IgD-negative memory B cell (primary cell): ENCODE data around the gene BAX. TPM values are rescaled to one million over a fixed set of nuclear protein-coding genes. Genes with fewer than 3 reads are reported as not detected.

ENCODE experiments used
- H3K27ac Mint-ChIP-seq, 3 donors: one replicate each; pipeline ENCODE4 v1.8.0; 2020 to 2022; ENCODE audit warnings: mild to moderate bottlenecking in 3 of 3, mixed read lengths in 3 of 3, moderate library complexity in 1 of 3
- H3K27me3 Mint-ChIP-seq: one replicate; pipeline ENCODE4 v1.8.0; 2021; ENCODE audit warnings: mixed read lengths
- H3K36me3 Mint-ChIP-seq: one replicate; pipeline ENCODE4 v1.8.0; 2020; ENCODE audit warnings: mild to moderate bottlenecking, mixed read lengths
- H3K4me1 Mint-ChIP-seq, 3 donors: one replicate each; pipeline ENCODE4 v1.8.0; 2020 to 2022; ENCODE audit warnings: mixed read lengths in 3 of 3, mild to moderate bottlenecking in 1 of 3
- H3K4me3 Mint-ChIP-seq, 4 donors: one replicate each; pipeline ENCODE4 v1.8.0; 2020 to 2022; ENCODE audit warnings: mild to moderate bottlenecking in 4 of 4, mixed read lengths in 4 of 4, moderate library complexity in 3 of 4
- H3K9me3 Mint-ChIP-seq, 3 donors: one replicate each; pipeline ENCODE4 v1.8.0; 2020 to 2021; ENCODE audit warnings: mixed read lengths in 3 of 3, mild to moderate bottlenecking in 1 of 3
- polyA plus RNA-seq: library from polyadenylated mRNA; unstranded; fragments of 300-500 nt; fragmentation: Illumina TruSeq; gene quantifications from one replicate; pipeline ENCODE4 v1.2.3, GENCODE V29; 2021

Gene BAX
- polyA plus RNA-seq, 1 donor from 2014 or later, result 101 TPM

DNA sequence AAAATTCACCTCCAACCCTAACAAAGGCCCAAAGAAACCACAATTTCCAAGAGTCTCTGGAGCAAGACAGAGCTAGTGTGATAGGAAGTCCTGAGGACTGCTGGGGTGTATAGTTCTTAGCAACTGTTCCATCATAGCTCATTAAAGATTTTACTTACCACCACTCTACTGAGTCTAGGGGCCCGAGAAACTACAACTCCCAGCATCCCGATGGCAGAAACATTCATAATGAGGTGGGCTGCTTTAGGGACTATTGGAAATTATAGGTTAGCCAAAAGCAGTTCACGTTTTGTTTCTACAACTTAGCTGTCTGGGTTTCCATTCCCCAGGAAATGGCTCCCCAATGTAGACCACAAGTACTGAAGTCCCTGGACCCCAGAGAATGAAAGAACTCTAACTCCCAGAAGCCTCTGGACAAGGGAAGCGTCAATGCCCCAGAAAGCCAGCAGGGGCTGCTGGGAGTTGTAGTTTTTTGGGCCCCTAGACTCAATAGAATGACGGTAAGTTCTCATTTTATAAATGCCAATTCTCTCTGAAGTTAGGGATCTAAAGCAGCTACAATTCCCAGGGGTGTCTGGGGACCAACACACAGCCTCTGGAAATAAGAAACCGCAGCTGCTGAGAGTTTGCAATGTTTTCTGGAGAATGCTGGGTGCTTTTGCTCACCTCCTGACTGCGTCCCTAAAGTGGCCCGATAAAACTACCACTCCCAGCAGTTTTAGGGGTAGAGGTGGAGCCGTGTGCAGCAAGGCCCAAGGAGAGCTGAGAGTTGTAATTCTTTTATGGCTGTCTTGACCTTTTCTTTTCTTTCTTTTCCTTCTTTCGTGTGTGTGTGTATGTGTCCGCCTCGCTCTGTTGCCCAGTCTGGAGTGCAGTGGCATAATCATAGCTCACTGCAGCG is 21.5 kb downstream of the BAX start:
- no peaks in the 10 kb centered on the region for H3K9me3 Mint-ChIP-seq

DNA sequence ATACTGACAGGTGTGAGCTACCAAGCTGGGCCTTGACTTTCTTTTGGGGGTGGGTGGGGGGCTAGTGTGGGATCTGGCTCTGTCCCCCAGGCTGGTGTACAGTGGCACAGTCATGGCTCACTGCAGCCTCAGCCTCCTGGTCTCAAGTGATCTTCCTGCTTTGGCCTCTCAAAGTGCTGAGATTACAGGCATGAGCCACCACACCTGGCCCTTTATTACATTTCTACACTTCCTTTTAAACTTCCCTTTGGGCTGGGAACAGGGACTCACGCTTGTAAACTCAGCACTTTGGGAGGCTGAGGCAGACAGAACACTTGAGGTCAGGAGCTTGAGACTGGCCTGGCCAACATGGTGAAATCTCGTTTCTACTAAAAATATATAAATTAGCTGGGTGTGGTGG is 22.4 kb downstream of the BAX start:
- Mint-ChIP-seq H3K27ac (no peak overlapping the region), H3K4me3 (no peak overlapping the region), H3K27me3 (no peaks in the 10 kb centered on the region), H3K9me3 (no peaks in the 10 kb centered on the region), H3K36me3 (peaks cover 6% of the 10 kb centered on the region), H3K4me1 (peaks cover 0 to 6% (median 2%) of the 10 kb centered on the region in 3 donors)

More for the DNA sequence above, 21.5 kb downstream of the BAX start:
- Mint-ChIP-seq H3K27me3 (no peaks in the 10 kb centered on the region), H3K4me1 (peaks cover under 1 to 5% (median 2%) of the 10 kb centered on the region in 3 donors), H3K4me3 (no peak overlapping the region), H3K27ac (no peak overlapping the region), H3K36me3 (peaks cover 6% of the 10 kb centered on the region)

DNA sequence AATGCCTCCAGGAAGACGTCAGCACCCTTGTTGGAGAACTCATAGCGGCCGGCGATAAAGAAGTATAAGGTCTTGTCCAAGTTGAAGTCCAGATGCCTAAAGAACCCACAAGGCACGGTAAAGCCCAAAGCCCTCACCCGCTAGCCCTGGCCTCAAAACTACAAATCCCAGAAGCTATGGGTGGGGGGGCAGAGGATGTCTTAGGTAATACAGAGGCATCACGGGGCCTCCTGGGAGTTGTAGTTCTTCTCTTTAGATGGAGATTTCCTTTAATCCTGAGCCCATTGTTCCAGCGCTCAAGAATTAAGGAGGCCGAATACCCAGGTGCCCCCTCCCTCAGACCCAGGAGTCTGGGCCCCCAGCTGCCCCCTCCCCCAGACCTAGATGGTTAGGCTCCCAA is 27.6 kb downstream of the BAX start:
- no peak overlapping the region for H3K4me3 Mint-ChIP-seq
- no peaks in the 10 kb centered on the region for H3K27me3 Mint-ChIP-seq
- peaks cover 2 to 4% (median 3%) of the 10 kb centered on the region in 3 donors for H3K4me1 Mint-ChIP-seq
- H3K36me3 Mint-ChIP-seq, result peaks cover 7% of the 10 kb centered on the region
- H3K27ac Mint-ChIP-seq, result no peak overlapping the region
- no peaks in the 10 kb centered on the region for H3K9me3 Mint-ChIP-seq

- Mint-ChIP-seq H3K4me3 (peak overlapping the region in 1 of 4 donors; percentile 17), H3K27ac (no peak overlapping the region), H3K4me1 (peaks cover 4 to 9% (median 7%) of the 10 kb centered on the region in 3 donors), H3K9me3 (no peaks in the 10 kb centered on the region), H3K27me3 (peaks cover 2% of the 10 kb centered on the region), H3K36me3 (peaks cover 11% of the 10 kb centered on the region)
These were observed 31.0 kb downstream of the BAX start for GRCh38 chr19:48985711-48986110.

GRCh38 chr19:48986211-48986610 is 31.5 kb downstream of the BAX start:
- no peak overlapping the region for H3K27ac Mint-ChIP-seq
- peaks cover 11% of the 10 kb centered on the region for H3K36me3 Mint-ChIP-seq
- peaks cover 4 to 9% (median 7%) of the 10 kb centered on the region in 3 donors for H3K4me1 Mint-ChIP-seq
- no peaks in the 10 kb centered on the region for H3K9me3 Mint-ChIP-seq
- peaks cover 2% of the 10 kb centered on the region for H3K27me3 Mint-ChIP-seq
- peak overlapping the region in 1 of 4 donors; percentile 17 for H3K4me3 Mint-ChIP-seq

GRCh38 chr19:48987323-48987722 is 32.6 kb downstream of the BAX start:
- Mint-ChIP-seq H3K4me3 (no peak overlapping the region), H3K36me3 (peaks cover 11% of the 10 kb centered on the region), H3K27ac (no peak overlapping the region), H3K4me1 (peaks cover 7 to 12% (median 8%) of the 10 kb centered on the region in 3 donors), H3K27me3 (peaks cover 2% of the 10 kb centered on the region), H3K9me3 (no peaks in the 10 kb centered on the region)

- Mint-ChIP-seq H3K27ac (peak overlapping the region in 1 of 3 donors; percentile 47), H3K36me3 (peaks cover 10% of the 10 kb centered on the region), H3K9me3 (no peaks in the 10 kb centered on the region), H3K27me3 (peaks cover 2% of the 10 kb centered on the region), H3K4me3 (no peak overlapping the region), H3K4me1 (peaks cover 9 to 15% (median 14%) of the 10 kb centered on the region in 3 donors)
These were observed 33.6 kb downstream of the BAX start for GRCh38 chr19:48988286-48988685.

- H3K27me3 Mint-ChIP-seq, result peaks cover 2% of the 10 kb centered on the region
- no peak overlapping the region for H3K4me3 Mint-ChIP-seq
- H3K27ac Mint-ChIP-seq, result peak overlapping the region in 1 of 3 donors; percentile 47
- H3K36me3 Mint-ChIP-seq, result peaks cover 9% of the 10 kb centered on the region
- H3K4me1 Mint-ChIP-seq, result peaks cover 10 to 17% (median 16%) of the 10 kb centered on the region in 3 donors
- H3K9me3 Mint-ChIP-seq, result no peaks in the 10 kb centered on the region
These were observed 34.2 kb downstream of the BAX start for GRCh38 chr19:48988860-48989259.

DNA sequence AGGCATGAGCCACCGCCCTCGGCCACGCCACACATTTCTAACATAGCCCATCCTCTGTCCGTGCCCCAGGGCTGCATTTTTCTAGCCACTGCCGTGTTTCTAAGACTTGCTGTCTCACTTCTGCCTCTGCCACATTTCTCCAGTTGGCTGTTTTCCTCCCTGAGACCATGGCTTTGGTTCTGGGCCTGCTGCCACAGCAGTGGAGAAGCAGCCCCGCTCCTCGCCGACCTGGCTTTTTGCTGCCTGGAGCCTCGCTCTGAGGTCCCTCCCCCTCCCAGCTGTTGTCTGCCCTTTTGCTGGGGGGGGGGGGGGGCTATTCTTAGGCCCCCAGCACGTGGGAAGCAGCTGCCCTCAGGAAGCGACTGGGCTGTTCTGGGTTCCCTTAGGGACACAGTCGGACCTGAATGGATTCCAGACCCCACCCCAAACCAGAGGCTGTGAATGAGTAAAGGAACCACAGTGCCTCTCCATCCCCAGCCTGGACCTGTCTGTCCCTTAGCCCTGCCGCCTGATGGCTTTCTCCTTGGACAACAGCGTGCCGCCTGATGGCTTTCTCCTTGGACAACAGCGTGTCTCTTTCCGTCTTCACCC is 35.1 kb downstream of the BAX start:
- H3K27ac Mint-ChIP-seq, result no peak overlapping the region
- H3K9me3 Mint-ChIP-seq, result no peaks in the 10 kb centered on the region
- peaks cover 11 to 22% (median 22%) of the 10 kb centered on the region in 3 donors for H3K4me1 Mint-ChIP-seq
- H3K27me3 Mint-ChIP-seq, result peaks cover 2% of the 10 kb centered on the region
- H3K4me3 Mint-ChIP-seq, result peak overlapping the region in 2 of 4 donors; percentile 7 to 17
- peaks cover 9% of the 10 kb centered on the region for H3K36me3 Mint-ChIP-seq

DNA sequence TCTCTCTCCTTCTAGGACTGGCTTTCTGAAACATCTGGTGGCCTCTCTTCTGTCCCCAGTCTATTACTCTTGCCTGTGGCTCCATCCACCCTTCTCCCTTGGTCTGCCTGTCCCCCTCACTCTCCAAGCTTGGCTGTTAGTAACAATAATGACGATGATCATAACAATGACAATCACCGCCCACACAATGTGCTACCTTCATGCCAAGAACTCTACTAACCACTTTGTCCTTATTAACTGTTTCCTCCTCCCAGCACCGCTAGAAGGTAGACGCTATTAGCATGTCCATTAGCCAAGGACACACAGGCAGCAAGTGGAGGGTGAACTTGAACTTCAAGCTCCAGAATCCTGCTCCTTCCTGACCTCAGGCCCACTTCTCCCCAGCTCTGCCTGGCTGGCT is 35.7 kb downstream of the BAX start:
- peak overlapping the region in 1 of 4 donors; percentile 7 for H3K4me3 Mint-ChIP-seq
- H3K27me3 Mint-ChIP-seq, result peaks cover 2% of the 10 kb centered on the region
- peaks cover 6% of the 10 kb centered on the region for H3K36me3 Mint-ChIP-seq
- peak overlapping the region in 1 of 3 donors; percentile 9 for H3K27ac Mint-ChIP-seq
- peaks cover 14 to 27% (median 27%) of the 10 kb centered on the region in 3 donors for H3K4me1 Mint-ChIP-seq
- H3K9me3 Mint-ChIP-seq, result no peaks in the 10 kb centered on the region

- Mint-ChIP-seq H3K36me3 (peaks cover 5% of the 10 kb centered on the region), H3K4me1 (peaks cover 14 to 27% (median 27%) of the 10 kb centered on the region in 3 donors), H3K9me3 (no peaks in the 10 kb centered on the region), H3K4me3 (peak overlapping the region in 1 of 4 donors; percentile 29), H3K27ac (no peak overlapping the region), H3K27me3 (peaks cover 2% of the 10 kb centered on the region)
These were observed 36.4 kb downstream of the BAX start for GRCh38 chr19:48991011-48991609.

DNA sequence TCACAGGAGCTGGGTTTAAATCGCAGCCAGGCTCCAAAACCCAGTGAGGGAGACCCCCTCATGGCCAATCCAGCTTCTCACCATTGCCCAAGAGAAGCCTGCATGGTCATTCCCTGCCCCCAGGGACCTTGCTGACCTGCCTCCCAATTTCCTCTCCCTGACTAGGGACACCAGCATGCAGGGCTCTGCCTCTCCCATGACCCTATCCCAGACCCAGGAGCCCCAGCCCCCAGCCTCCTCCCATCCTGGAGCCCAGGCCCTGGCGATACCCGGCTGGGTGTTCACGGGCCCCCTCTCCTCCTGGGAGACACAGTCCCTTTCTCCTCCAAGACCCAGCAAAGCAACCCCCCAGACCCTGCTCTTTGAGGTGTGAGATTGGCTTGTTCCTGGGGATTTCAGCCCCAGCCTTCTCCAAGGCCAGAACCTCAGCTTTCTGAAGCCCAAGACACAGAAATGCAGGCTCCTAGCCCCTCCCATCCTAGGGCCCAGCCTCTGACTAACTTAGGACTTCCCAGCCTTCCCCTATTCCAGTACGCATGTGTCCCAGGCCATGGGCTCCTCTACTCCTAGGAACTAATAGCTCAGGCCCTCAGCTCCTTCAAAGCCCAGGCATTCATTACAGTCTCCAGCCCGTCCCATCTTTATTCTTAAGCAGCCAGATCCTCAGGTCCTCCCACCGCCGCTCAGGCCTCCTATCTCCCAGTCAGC is 37.4 kb downstream of the BAX start:
- Mint-ChIP-seq H3K9me3 (no peaks in the 10 kb centered on the region), H3K4me1 (peaks cover 14 to 27% (median 27%) of the 10 kb centered on the region in 3 donors), H3K4me3 (peak overlapping the region; percentile 93 to 98 (median 94)), H3K27me3 (peaks cover 2% of the 10 kb centered on the region), H3K27ac (peak overlapping the region; percentile 46 to 93 (median 83)), H3K36me3 (peaks cover 5% of the 10 kb centered on the region)

DNA sequence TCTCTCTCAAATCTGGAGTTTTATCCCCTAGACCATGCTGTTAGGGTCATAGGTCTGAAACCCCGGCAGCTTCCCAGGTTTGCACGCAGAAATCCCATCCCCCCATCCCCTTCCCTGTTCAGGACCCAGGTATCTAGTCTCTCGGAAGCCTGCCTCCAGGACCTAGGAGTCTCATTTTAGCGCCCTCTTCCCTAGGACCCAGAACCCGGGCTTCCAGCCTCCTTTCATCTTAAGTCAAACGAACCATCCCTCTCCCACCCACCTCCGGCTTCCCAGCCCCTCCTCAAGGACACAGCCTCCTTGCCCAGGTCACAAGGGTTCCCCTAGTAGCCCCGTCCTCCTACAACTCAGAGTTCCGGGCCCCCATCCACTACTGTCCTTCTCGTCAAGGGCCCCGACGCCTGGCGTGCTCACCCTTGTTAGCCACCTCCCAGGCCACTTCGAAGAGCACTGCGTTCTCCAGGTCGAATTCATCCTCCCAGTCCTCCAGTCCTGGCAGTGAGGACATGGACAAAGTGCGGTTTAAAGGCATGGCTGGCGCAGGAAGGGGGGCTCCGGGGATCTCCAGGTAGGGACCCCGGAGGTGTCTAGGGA is 38.0 kb downstream of the BAX start:
- peaks cover 14 to 27% (median 27%) of the 10 kb centered on the region in 3 donors for H3K4me1 Mint-ChIP-seq
- H3K27ac Mint-ChIP-seq, result peak overlapping the region; percentile 83 to 93 (median 89)
- H3K36me3 Mint-ChIP-seq, result peaks cover 5% of the 10 kb centered on the region
- H3K9me3 Mint-ChIP-seq, result no peaks in the 10 kb centered on the region
- no peaks in the 10 kb centered on the region for H3K27me3 Mint-ChIP-seq
- H3K4me3 Mint-ChIP-seq, result peak overlapping the region; percentile 93 to 98 (median 94)
